Loucy (cell line): ENCODE measurements around the gene LARP1B.

Experiments
- EZH2phosphoT487 ChIP-seq: fragments of 200-600 bp; IDR thresholded peaks from 2 replicates; pipeline ENCODE4 v1.6.1; 2018; ENCODE audit warnings: antibody characterized with exemption, mild to moderate bottlenecking, moderate library complexity, borderline replicate concordance
- TF ChIP-seq, protein P1 (sequence below): fragments of 200-600 bp; sonication (generic); conservative IDR thresholded peaks from 2 replicates; pipeline ENCODE4 v1.5.1; 2014; ENCODE audit warnings: mild to moderate bottlenecking, antibody characterized with exemption, low read length

- TF ChIP-seq, protein P1, sequence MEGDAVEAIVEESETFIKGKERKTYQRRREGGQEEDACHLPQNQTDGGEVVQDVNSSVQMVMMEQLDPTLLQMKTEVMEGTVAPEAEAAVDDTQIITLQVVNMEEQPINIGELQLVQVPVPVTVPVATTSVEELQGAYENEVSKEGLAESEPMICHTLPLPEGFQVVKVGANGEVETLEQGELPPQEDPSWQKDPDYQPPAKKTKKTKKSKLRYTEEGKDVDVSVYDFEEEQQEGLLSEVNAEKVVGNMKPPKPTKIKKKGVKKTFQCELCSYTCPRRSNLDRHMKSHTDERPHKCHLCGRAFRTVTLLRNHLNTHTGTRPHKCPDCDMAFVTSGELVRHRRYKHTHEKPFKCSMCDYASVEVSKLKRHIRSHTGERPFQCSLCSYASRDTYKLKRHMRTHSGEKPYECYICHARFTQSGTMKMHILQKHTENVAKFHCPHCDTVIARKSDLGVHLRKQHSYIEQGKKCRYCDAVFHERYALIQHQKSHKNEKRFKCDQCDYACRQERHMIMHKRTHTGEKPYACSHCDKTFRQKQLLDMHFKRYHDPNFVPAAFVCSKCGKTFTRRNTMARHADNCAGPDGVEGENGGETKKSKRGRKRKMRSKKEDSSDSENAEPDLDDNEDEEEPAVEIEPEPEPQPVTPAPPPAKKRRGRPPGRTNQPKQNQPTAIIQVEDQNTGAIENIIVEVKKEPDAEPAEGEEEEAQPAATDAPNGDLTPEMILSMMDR = no peak
- TF ChIP-seq EZH2phosphoT487 = no peak
Measured at GRCh38 chr4:128158894-128159293, 97.8 kb downstream of the LARP1B start.
